ENCODE results near the gene GRAMD1B.

GRAMD1B gene

GRCh38 chr11:123429913-123430720 lies at the start of gene GRAMD1B:
TSS of gene GRAMD1B (plus strand) at chr11:123430269. CDS start at chr11:123430793, 524 bp downstream.
- DNase-seq, result peak; percentile 40

GRCh38 chr11:123381149-123381548 lies 48.9 kb upstream of the GRAMD1B start:
- no peak for DNase-seq

GRCh38 chr11:123381817-123382554 lies 48.1 kb upstream of the GRAMD1B start:
- DNase-seq, result no peak

GRCh38 chr11:123382555-123383074 lies 47.5 kb upstream of the GRAMD1B start:
- DNase-seq, result no peak

GRCh38 chr11:123384116-123384515 lies 46.0 kb upstream of the GRAMD1B start:
- DNase-seq, result no peak

- DNase-seq, result peak; percentile 34
Measured at GRCh38 chr11:123386796-123387510, 43.1 kb upstream of the GRAMD1B start.

- no peak for DNase-seq
Measured at GRCh38 chr11:123388640-123389039, 41.4 kb upstream of the GRAMD1B start.

- DNase-seq, result no peak
Measured at GRCh38 chr11:123390146-123390545, 39.9 kb upstream of the GRAMD1B start.

- no peak for DNase-seq
Measured at GRCh38 chr11:123391646-123392348, 38.3 kb upstream of the GRAMD1B start.

GRCh38 chr11:123392431-123392830 lies 37.6 kb upstream of the GRAMD1B start:
- DNase-seq, result no peak

- DNase-seq, result no peak
Measured at GRCh38 chr11:123392844-123393243, 37.2 kb upstream of the GRAMD1B start.

- DNase-seq, result no peak
Measured at GRCh38 chr11:123393312-123393927, 36.6 kb upstream of the GRAMD1B start.

GRCh38 chr11:123404676-123405075 lies 25.4 kb upstream of the GRAMD1B start:
- DNase-seq, result peak; percentile 48

- peak; percentile 48 for DNase-seq
Measured at GRCh38 chr11:123405123-123405592, 24.9 kb upstream of the GRAMD1B start.

- no peak for DNase-seq
Measured at GRCh38 chr11:123406441-123407129, 23.5 kb upstream of the GRAMD1B start.

- peak; percentile 24 for DNase-seq
Measured at GRCh38 chr11:123407130-123407995, 22.7 kb upstream of the GRAMD1B start.

GRCh38 chr11:123407996-123408597 lies 22.0 kb upstream of the GRAMD1B start:
- DNase-seq, result no peak

- DNase-seq, result no peak
Measured at GRCh38 chr11:123408619-123409455, 21.2 kb upstream of the GRAMD1B start.
